Measurements from ENCODE around the gene LIMK1.

- TF ChIP-seq CTCF (IDR thresholded peaks at IDR 0.05) = no peak
- no peak for TF ChIP-seq POLR2AphosphoS5 (IDR thresholded peaks at IDR 0.05)
- TF ChIP-seq POLR2A (IDR thresholded peaks at IDR 0.05) = no peak
Measured at GRCh38 chr7:74059681-74060588, 23.7 kb upstream of the LIMK1 start.

Measured in breast epithelium (tissue), 3 donors.